Measurements from ENCODE around the gene THTPA.

Gene THTPA

DNA sequence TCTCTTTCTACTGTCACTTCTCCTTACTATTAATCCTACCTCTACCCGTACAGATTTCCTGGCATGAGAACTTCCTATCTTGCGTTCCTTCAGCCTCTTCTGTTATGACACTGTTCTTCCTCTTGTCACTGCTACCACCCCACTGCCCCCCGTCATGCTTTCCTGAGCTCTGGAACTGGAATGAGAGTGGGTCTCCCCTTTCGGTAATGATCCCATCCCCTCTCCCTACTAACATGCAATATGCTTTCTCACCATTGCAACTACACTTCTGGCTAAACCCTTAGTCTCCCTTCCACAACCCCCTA, 16.4 kb downstream of the THTPA start:
- no peak overlapping the region for H3K4me3 ChIP-seq (ENCODE audit: low read length)

DNA sequence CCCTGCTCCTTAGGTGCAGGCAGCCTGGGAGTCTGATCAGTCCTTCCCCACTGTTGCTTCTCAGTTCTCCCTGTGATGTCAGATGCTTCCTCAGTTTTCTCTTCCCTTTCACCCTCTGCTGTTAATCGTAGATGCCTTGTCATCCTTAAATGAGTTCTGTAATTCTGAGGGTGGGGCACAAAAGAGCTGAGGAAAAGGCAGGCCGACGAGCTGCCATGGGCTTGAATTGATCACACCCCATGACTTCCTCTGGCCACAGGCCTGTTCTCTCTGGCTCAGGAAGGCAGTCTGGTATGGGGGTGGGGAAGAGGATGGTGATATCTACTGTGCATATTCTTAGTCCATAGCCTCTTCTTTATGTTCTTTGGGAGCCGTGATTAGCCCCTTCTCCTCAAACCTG, 16.8 kb downstream of the THTPA start:
- Histone ChIP-seq H3K27me3 (ENCODE audit: insufficient read depth, low read length) (peaks cover 44% of the 10 kb centered on the region), H3K9ac (ENCODE audit: low read depth, low read length) (no peak overlapping the region), H3K27ac (ENCODE audit: low read length) (no peak overlapping the region), H3K36me3 (ENCODE audit: insufficient read depth, low read depth, low read length) (no peaks in the 10 kb centered on the region; the same call in 1 of the 2 replicates), H3K4me1 (ENCODE audit: insufficient read depth, low read length) (peaks cover 17% of the 10 kb centered on the region; the same call in 1 of the 2 replicates), H3K4me3 (ENCODE audit: low read length) (no peak overlapping the region), H3K9me3 (ENCODE audit: insufficient read depth, low read depth, low read length) (no peaks in the 10 kb centered on the region)

More for the DNA sequence above, 16.4 kb downstream of the THTPA start:
- H3K9ac ChIP-seq (ENCODE audit: low read depth, low read length) = no peak overlapping the region
- H3K36me3 ChIP-seq (ENCODE audit: insufficient read depth, low read depth, low read length) = no peaks in the 10 kb centered on the region; the same call in 1 of the 2 replicates
- H3K27me3 ChIP-seq (ENCODE audit: insufficient read depth, low read length) = peaks cover 41% of the 10 kb centered on the region
- peaks cover 17% of the 10 kb centered on the region; the same call in 1 of the 2 replicates for H3K4me1 ChIP-seq (ENCODE audit: insufficient read depth, low read length)
- H3K9me3 ChIP-seq (ENCODE audit: insufficient read depth, low read depth, low read length) = no peaks in the 10 kb centered on the region
- no peak overlapping the region for H3K27ac ChIP-seq (ENCODE audit: low read length)

DNA sequence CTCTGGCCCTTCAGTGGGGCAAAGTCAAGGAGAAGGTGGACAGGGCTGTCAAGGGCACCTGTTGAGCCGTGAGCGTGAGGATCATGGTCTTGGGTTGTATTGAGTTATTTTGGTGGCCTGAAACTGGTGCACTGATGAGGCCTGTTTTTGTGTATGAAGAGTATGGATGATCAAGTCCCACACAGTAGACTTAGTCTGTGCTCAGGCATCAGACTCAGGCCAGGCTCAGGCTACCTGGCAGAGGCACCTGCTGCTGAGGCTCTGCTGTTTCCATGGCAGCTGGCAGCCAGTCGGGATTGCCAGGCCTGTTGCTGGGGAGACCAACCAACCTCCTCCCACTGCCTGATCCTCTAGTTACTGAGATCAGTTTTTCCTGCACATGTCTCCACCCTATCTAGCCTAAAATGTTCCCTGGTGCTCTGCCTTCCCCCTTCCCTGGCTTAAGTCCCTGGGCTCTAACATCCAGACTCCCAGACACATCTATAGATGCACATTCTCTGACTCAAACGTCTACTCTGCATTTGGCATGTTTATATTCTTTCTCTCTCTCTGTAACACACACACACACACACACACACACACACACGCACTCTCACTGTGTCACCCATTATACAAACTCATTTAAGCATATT, 17.4 kb downstream of the THTPA start:
- Histone ChIP-seq H3K27me3 (ENCODE audit: insufficient read depth, low read length) (peaks cover 51% of the 10 kb centered on the region), H3K4me3 (ENCODE audit: low read length) (no peak overlapping the region), H3K4me1 (ENCODE audit: insufficient read depth, low read length) (peaks cover 11% of the 10 kb centered on the region; the same call in 1 of the 2 replicates), H3K36me3 (ENCODE audit: insufficient read depth, low read depth, low read length) (no peaks in the 10 kb centered on the region; the same call in 1 of the 2 replicates), H3K9me3 (ENCODE audit: insufficient read depth, low read depth, low read length) (no peaks in the 10 kb centered on the region), H3K9ac (ENCODE audit: low read depth, low read length) (no peak overlapping the region), H3K27ac (ENCODE audit: low read length) (no peak overlapping the region)

GRCh38 chr14:23577004-23577681, 21.1 kb downstream of the THTPA start:
- peak overlapping the region; percentile 78; the same call in 1 of the 2 replicates for H3K4me3 ChIP-seq (ENCODE audit: low read length)
- H3K9me3 ChIP-seq (ENCODE audit: insufficient read depth, low read depth, low read length) = no peaks in the 10 kb centered on the region
- H3K27ac ChIP-seq (ENCODE audit: low read length) = no peak overlapping the region
- H3K4me1 ChIP-seq (ENCODE audit: insufficient read depth, low read length) = peaks cover 7% of the 10 kb centered on the region; the same call in 1 of the 2 replicates
- H3K27me3 ChIP-seq (ENCODE audit: insufficient read depth, low read length) = peaks cover 63% of the 10 kb centered on the region
- no peaks in the 10 kb centered on the region; the same call in 1 of the 2 replicates for H3K36me3 ChIP-seq (ENCODE audit: insufficient read depth, low read depth, low read length)
- no peak overlapping the region; the same call in 1 of the 2 replicates for H3K9ac ChIP-seq (ENCODE audit: low read depth, low read length)

GRCh38 chr14:23577710-23578392, 21.8 kb downstream of the THTPA start:
- Histone ChIP-seq H3K36me3 (ENCODE audit: insufficient read depth, low read depth, low read length) (no peaks in the 10 kb centered on the region; the same call in 1 of the 2 replicates), H3K9ac (ENCODE audit: low read depth, low read length) (peak overlapping the region; percentile 74; the same call in 1 of the 2 replicates), H3K4me1 (ENCODE audit: insufficient read depth, low read length) (peaks cover 7% of the 10 kb centered on the region; the same call in 1 of the 2 replicates), H3K27me3 (ENCODE audit: insufficient read depth, low read length) (peaks cover 58% of the 10 kb centered on the region), H3K27ac (ENCODE audit: low read length) (no peak overlapping the region), H3K4me3 (ENCODE audit: low read length) (peak overlapping the region; percentile 78; the same call in 1 of the 2 replicates), H3K9me3 (ENCODE audit: insufficient read depth, low read depth, low read length) (no peaks in the 10 kb centered on the region)

DNA sequence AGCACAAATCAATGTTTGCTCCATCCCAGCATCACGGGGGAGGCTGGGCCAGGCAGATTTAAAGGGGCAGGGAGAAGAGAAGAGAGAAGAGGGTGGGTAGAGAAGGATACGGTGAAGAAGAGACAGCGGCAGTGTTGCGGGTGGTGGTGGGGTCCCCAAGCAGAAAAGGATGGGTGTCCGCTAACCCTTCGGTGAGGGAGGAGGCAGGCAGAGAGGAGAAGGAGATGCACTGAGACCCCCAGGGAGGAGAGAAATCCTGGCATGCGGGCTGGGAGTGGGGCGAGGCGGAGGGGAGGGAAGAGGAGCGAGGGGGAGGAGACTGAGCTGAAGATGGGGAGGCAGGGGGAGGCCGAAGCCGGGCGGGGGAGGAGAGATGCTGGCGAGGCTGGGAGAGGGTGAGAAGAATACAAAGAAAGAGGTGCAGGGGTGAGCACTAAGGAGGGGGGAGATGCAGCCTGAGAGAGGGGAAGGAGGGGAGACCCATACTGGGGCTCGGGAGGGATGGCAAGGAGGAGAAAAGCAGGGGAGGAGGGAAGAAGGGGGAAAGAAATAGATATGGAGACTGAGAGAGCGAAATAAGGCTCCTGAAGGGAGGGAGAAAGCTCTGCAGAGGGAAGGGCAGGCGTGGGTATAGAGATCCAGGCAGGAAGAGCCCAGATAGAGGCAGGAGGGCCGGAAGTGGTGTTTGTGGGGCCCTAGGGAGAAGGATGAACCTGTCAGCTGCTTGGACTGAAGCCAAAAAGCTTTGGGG, 22.7 kb downstream of the THTPA start, which contains the start of gene JPH4:
Gene JPH4 (minus strand): TSS at position 231 of the 751 bp plus-strand sequence. CDS start 1,337 bp downstream, outside the sequence.
- no peaks in the 10 kb centered on the region for H3K36me3 ChIP-seq (ENCODE audit: insufficient read depth, low read depth, low read length)
- peak within 1 kb of the TSS; percentile 74; the same call in 1 of the 2 replicates for H3K9ac ChIP-seq (ENCODE audit: low read depth, low read length)
- peaks cover 54% of the 10 kb centered on the region for H3K27me3 ChIP-seq (ENCODE audit: insufficient read depth, low read length)
- H3K9me3 ChIP-seq (ENCODE audit: insufficient read depth, low read depth, low read length) = no peaks in the 10 kb centered on the region
- peak within 1 kb of the TSS; percentile 78 for H3K4me3 ChIP-seq (ENCODE audit: low read length)
- peaks cover 7% of the 10 kb centered on the region; the same call in 1 of the 2 replicates for H3K4me1 ChIP-seq (ENCODE audit: insufficient read depth, low read length)
- no peak within 1 kb of the TSS for H3K27ac ChIP-seq (ENCODE audit: low read length)

GRCh38 chr14:23579311-23579630, 23.2 kb downstream of the THTPA start:
- Histone ChIP-seq H3K9ac (ENCODE audit: low read depth, low read length) (peak overlapping the region; percentile 74; the same call in 1 of the 2 replicates), H3K4me1 (ENCODE audit: insufficient read depth, low read length) (peaks cover 7% of the 10 kb centered on the region; the same call in 1 of the 2 replicates), H3K4me3 (ENCODE audit: low read length) (peak overlapping the region; percentile 78; the same call in 1 of the 2 replicates), H3K27ac (ENCODE audit: low read length) (no peak overlapping the region), H3K27me3 (ENCODE audit: insufficient read depth, low read length) (peaks cover 54% of the 10 kb centered on the region), H3K9me3 (ENCODE audit: insufficient read depth, low read depth, low read length) (no peaks in the 10 kb centered on the region), H3K36me3 (ENCODE audit: insufficient read depth, low read depth, low read length) (no peaks in the 10 kb centered on the region)

- Histone ChIP-seq H3K9ac (ENCODE audit: low read depth, low read length) (no peak overlapping the region), H3K36me3 (ENCODE audit: insufficient read depth, low read depth, low read length) (no peaks in the 10 kb centered on the region), H3K27me3 (ENCODE audit: insufficient read depth, low read length) (peaks cover 49% of the 10 kb centered on the region), H3K4me1 (ENCODE audit: insufficient read depth, low read length) (peaks cover 7% of the 10 kb centered on the region; the same call in 1 of the 2 replicates), H3K27ac (ENCODE audit: low read length) (no peak overlapping the region), H3K4me3 (ENCODE audit: low read length) (no peak overlapping the region), H3K9me3 (ENCODE audit: insufficient read depth, low read depth, low read length) (no peaks in the 10 kb centered on the region)
Measured at GRCh38 chr14:23579739-23580138, 23.7 kb downstream of the THTPA start.

DNA sequence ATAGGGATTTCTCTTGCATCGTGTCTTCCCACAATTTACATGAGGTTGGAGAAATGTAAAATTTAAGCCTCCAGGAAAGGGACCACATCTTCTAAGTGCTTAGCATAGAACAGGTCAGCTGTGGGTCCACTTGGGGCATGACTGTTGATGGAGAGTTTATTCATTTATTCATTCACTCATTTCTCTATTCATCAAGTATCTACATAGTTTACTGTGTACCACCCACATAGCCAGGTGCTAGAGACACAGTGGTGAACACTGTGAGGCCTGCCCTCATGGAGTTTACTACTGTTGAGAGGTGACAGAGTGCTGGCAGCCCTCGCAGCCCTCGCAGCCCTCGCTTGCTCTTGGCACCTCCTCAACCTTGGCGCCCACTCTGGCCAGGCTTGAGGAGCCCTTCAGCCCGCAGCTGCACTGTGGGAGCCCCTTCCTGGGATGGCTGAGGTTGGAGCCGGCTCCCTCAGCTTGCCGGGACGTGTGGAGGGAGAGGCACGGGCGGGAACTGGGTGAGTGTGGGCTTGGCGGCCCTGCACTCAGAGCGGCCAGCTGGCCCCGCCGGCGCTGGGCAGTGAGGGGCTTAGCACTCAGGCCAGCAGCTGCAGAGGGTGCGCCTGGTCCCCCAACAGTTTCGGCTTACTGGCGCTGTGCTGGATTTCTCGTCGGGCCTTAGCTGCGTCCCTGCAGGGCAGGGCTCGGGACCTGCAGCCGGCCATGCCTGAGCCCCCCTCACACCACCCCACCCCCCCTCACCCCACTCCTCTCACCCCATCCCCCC, 24.3 kb downstream of the THTPA start:
- Histone ChIP-seq H3K27me3 (ENCODE audit: insufficient read depth, low read length) (peaks cover 43% of the 10 kb centered on the region), H3K9ac (ENCODE audit: low read depth, low read length) (no peak overlapping the region), H3K27ac (ENCODE audit: low read length) (no peak overlapping the region), H3K9me3 (ENCODE audit: insufficient read depth, low read depth, low read length) (no peaks in the 10 kb centered on the region), H3K4me1 (ENCODE audit: insufficient read depth, low read length) (peaks cover 7% of the 10 kb centered on the region; the same call in 1 of the 2 replicates), H3K4me3 (ENCODE audit: low read length) (no peak overlapping the region), H3K36me3 (ENCODE audit: insufficient read depth, low read depth, low read length) (no peaks in the 10 kb centered on the region)

GRCh38 chr14:23580948-23581281, 24.8 kb downstream of the THTPA start:
- Histone ChIP-seq H3K36me3 (ENCODE audit: insufficient read depth, low read depth, low read length) (no peaks in the 10 kb centered on the region), H3K4me3 (ENCODE audit: low read length) (no peak overlapping the region), H3K9ac (ENCODE audit: low read depth, low read length) (no peak overlapping the region), H3K4me1 (ENCODE audit: insufficient read depth, low read length) (peaks cover 7% of the 10 kb centered on the region; the same call in 1 of the 2 replicates), H3K9me3 (ENCODE audit: insufficient read depth, low read depth, low read length) (no peaks in the 10 kb centered on the region), H3K27ac (ENCODE audit: low read length) (no peak overlapping the region), H3K27me3 (ENCODE audit: insufficient read depth, low read length) (peaks cover 37% of the 10 kb centered on the region)

Measured in iPS-20b (cell line).